DOHH2 (cell line): ENCODE results near the gene MAFG.

Experiments used
- H3F3A ChIP-seq: fragments of 200-600 bp; sonication (generic), shearing (Covaris generic); 2 replicates; pipeline ENCODE4 v1.6.0; 2016; ENCODE audit warnings: antibody characterized with exemption, mild to moderate bottlenecking; ENCODE audit not compliant: control insufficient read depth, insufficient read depth
- H3K27ac ChIP-seq: fragments of 200-600 bp; sonication (generic); 2 replicates; pipeline ENCODE4 v1.5.1; 2014; ENCODE audit warnings: low read depth, mild to moderate bottlenecking, low read length, moderate library complexity
- H3K27me3 ChIP-seq: fragments of 200-600 bp; sonication (generic); 2 replicates; pipeline ENCODE4 v1.6.1; 2014; ENCODE audit warnings: mild to moderate bottlenecking, low read length, mixed read lengths; ENCODE audit not compliant: control insufficient read depth
- H3K36me3 ChIP-seq: fragments of 200-600 bp; sonication (generic); 2 replicates; pipeline ENCODE4 v1.6.1; 2014; ENCODE audit warnings: mild to moderate bottlenecking, low read length, moderate library complexity, mixed read lengths; ENCODE audit not compliant: control insufficient read depth
- H3K4me1 ChIP-seq: fragments of 200-600 bp; sonication (generic); 2 replicates; pipeline ENCODE4 v1.6.1; 2014; ENCODE audit warnings: mild to moderate bottlenecking, low read length, mixed read lengths; ENCODE audit not compliant: control insufficient read depth
- H3K4me2 ChIP-seq: fragments of 200-600 bp; sonication (generic); 2 replicates; pipeline ENCODE4 v1.6.0; 2014; ENCODE audit warnings: mild to moderate bottlenecking, low read length, moderate library complexity
- H3K4me3 ChIP-seq: fragments of 200-600 bp; sonication (generic); 2 replicates; pipeline ENCODE4 v1.5.1; 2014; ENCODE audit warnings: mild to moderate bottlenecking, low read length, mixed read lengths
- H3K79me2 ChIP-seq: fragments of 200-600 bp; sonication (generic); 2 replicates; pipeline ENCODE4 v1.6.1; 2014; ENCODE audit warnings: mild to moderate bottlenecking, low read length, mixed read lengths; ENCODE audit not compliant: control insufficient read depth
- H3K9me2 ChIP-seq: fragments of 200-600 bp; sonication (generic); replicated peaks from 2 replicates; pipeline ENCODE4 v1.6.1; 2014; ENCODE audit warnings: mild to moderate bottlenecking, low read length, mixed read lengths; ENCODE audit not compliant: control insufficient read depth
- H3K9me3 ChIP-seq: fragments of 200-600 bp; sonication (generic); 2 replicates; pipeline ENCODE4 v1.6.1; 2014; ENCODE audit warnings: antibody characterized with exemption, low read length, mixed read lengths; ENCODE audit not compliant: control insufficient read depth, insufficient read depth
- H4K20me1 ChIP-seq: fragments of 200-600 bp; sonication (generic); 2 replicates; pipeline ENCODE4 v1.6.0; 2014; ENCODE audit warnings: low read depth, mild to moderate bottlenecking, antibody characterized with exemption, low read length, moderate library complexity; ENCODE audit not compliant: control insufficient read depth, insufficient read depth
- CTCF ChIP-seq: fragments of 200-600 bp; sonication (generic); IDR thresholded peaks from one replicate; pipeline ENCODE4 v1.5.1; 2014; ENCODE audit warnings: antibody characterized with exemption, mild to moderate bottlenecking, low read depth, low read length; ENCODE audit not compliant: poor library complexity, severe bottlenecking
- EZH2phosphoT487 ChIP-seq: fragments of 200-600 bp; sonication (generic); IDR thresholded peaks from 2 replicates; pipeline ENCODE4 v1.6.1; 2017; ENCODE audit warnings: borderline replicate concordance, mild to moderate bottlenecking, antibody characterized with exemption, low read length, moderate library complexity, mixed read lengths

Gene MAFG

DNA sequence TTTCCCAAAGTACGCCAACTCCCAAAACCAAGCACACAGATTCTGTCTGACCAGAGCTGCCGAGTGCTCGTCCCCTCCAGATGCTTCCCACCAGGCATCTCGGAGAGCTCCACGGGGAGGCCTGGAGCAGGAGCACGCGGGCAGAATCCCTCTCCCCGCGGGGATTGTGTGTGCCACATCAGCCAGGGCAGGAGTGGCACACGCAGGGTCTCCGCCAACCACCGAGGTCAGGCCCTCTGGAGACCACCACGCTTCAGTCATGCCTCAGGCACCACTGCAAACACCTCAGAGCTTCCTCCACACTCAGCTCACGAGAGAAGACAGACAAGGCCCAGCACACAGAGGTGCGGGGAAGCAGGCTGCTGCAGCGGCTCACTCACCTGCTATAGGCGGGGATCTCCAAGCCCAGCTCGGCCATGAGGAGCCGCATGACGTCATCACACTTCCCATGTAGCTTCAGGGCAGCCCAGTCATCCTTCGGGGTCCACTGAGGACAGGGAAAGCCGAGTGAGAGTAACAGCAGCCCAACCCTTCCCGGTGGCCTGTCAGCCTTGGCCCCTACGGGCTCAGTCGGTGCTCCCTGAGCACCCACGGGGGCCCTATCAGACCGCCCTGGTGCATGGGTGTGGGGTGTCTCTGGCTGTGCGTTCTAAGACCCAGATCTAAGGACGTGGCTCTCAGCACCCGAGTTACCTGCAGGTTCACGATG lies 14.0 kb downstream of the MAFG start:
- H3K27ac ChIP-seq = no peak overlapping the region

DNA sequence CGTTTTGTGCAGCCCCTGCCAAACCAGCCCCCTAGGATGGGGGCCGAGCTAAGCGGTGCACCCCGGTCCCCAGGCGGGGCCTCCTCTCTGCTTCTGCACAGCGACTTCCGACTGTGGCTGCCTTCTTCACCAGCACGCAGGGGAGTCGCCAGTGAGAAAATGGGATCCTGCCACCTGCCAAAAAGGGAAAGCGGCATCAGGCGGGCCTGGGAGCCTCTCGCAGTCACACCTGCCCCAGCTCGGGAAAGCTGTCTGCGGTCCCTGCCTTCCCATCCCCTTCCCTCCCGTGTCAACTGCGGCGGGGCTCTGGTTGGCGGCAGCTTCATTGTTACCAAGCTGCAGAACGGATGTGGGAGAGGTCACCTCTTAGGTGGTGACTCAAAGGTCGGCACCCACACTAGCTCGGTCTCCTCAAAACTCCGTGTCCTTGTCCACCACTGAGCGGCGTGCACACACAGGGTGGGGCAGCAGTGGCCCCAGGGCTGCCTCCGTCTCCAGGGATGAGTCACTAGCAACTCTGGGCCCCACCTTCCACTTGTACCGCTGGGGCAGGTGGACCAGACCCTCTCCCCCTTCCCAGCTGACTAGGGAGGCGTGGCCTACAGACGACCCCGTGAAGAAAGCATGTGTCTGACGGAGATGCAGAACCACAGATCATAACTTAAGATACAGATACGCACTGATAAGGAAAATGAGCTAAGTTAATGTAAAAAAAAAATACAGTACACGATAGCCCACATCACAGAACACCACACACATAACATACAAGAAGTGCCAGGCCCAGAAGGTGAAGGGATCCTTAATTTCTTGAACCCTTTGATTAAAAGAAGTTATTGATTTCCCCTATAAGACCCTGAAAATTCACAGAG lies 14.9 kb downstream of the MAFG start:
- H3K27me3 ChIP-seq = no peaks in the 10 kb centered on the region
- peaks cover 10% of the 10 kb centered on the region for H3F3A ChIP-seq
- no peak overlapping the region for H3K27ac ChIP-seq
- H3K79me2 ChIP-seq = peaks cover 45% of the 10 kb centered on the region
- H3K36me3 ChIP-seq = peaks cover 80% of the 10 kb centered on the region
- H3K9me2 ChIP-seq = no peaks in the 10 kb centered on the region
- no peaks in the 10 kb centered on the region for H3K9me3 ChIP-seq
- H3K4me3 ChIP-seq = no peak overlapping the region
- no peak for TF ChIP-seq CTCF
- TF ChIP-seq EZH2phosphoT487 = no peak
- peaks cover 27% of the 10 kb centered on the region for H3K4me1 ChIP-seq
- no peak overlapping the region for H3K4me2 ChIP-seq
- peaks cover 23% of the 10 kb centered on the region; the same call in 1 of the 2 replicates for H4K20me1 ChIP-seq

More for the DNA sequence above, 14.0 kb downstream of the MAFG start:
- Histone ChIP-seq H4K20me1 (peaks cover 23% of the 10 kb centered on the region; the same call in 1 of the 2 replicates), H3K4me3 (no peak overlapping the region), H3K9me3 (no peaks in the 10 kb centered on the region), H3K4me1 (peaks cover 32% of the 10 kb centered on the region), H3K79me2 (peaks cover 51% of the 10 kb centered on the region), H3K9me2 (no peaks in the 10 kb centered on the region), H3K4me2 (no peak overlapping the region), H3F3A (peaks cover 10% of the 10 kb centered on the region), H3K27me3 (no peaks in the 10 kb centered on the region), H3K36me3 (peaks cover 72% of the 10 kb centered on the region)
- TF ChIP-seq CTCF = no peak
- no peak for TF ChIP-seq EZH2phosphoT487

- Histone ChIP-seq H3K9me2 (no peaks in the 10 kb centered on the region), H3K36me3 (peaks cover 81% of the 10 kb centered on the region), H3K4me3 (peak overlapping the region; percentile 33), H3K4me2 (peak overlapping the region; percentile 46), H4K20me1 (peaks cover 18% of the 10 kb centered on the region; the same call in 1 of the 2 replicates), H3F3A (peaks cover 10% of the 10 kb centered on the region), H3K79me2 (peaks cover 37% of the 10 kb centered on the region), H3K27me3 (no peaks in the 10 kb centered on the region), H3K27ac (no peak overlapping the region), H3K9me3 (no peaks in the 10 kb centered on the region), H3K4me1 (peaks cover 23% of the 10 kb centered on the region)
- TF ChIP-seq CTCF (no peak), EZH2phosphoT487 (no peak)
Observed at GRCh38 chr17:81911969-81912368, 15.6 kb downstream of the MAFG start.
